HG02884 (cell line): ENCODE measurements around the gene GALK2.
"Not testable (repeated sequence)": the region's sequence is repeated elsewhere in the genome, so short reads cannot be mapped to it uniquely, and the experiment has no call there.

Source experiments
- ATAC-seq: cut with Tn5 transposase; IDR thresholded peaks from one replicate; pipeline ENCODE4 v1.9.1; 2021; ENCODE audit warnings: mild to moderate bottlenecking, moderate library complexity; ENCODE audit not compliant: unreplicated experiment

Gene GALK2

GRCh38 chr15:49163678-49164077 is 6.4 kb upstream of the GALK2 start:
- ATAC-seq, result no peak

- ATAC-seq, result no peak
Measured at GRCh38 chr15:49164865-49165264, 5.2 kb upstream of the GALK2 start.

GRCh38 chr15:49168016-49168415 is 2.0 kb upstream of the GALK2 start:
- no peak for ATAC-seq

GRCh38 chr15:49171790-49172189 is 1.7 kb downstream of the GALK2 start:
- ATAC-seq, result no peak

- ATAC-seq, result no peak
Measured at GRCh38 chr15:49174902-49175301, 4.9 kb downstream of the GALK2 start.

GRCh38 chr15:49175582-49176397 is 5.7 kb downstream of the GALK2 start:
- not testable (repeated sequence) for ATAC-seq

- no peak for ATAC-seq
Measured at GRCh38 chr15:49178497-49178896, 8.4 kb downstream of the GALK2 start.

GRCh38 chr15:49179433-49180190 is 9.6 kb downstream of the GALK2 start:
- no peak for ATAC-seq

GRCh38 chr15:49182128-49182527 is 12.1 kb downstream of the GALK2 start:
- no peak for ATAC-seq

- not testable (repeated sequence) for ATAC-seq
Measured at GRCh38 chr15:49183741-49184140, 13.7 kb downstream of the GALK2 start.

- ATAC-seq, result no peak
Measured at GRCh38 chr15:49185473-49185872, 15.4 kb downstream of the GALK2 start.

- no peak for ATAC-seq
Measured at GRCh38 chr15:49187549-49188245, 17.6 kb downstream of the GALK2 start.

- no peak for ATAC-seq
Measured at GRCh38 chr15:49188933-49189332, 18.9 kb downstream of the GALK2 start.

- ATAC-seq, result no peak
Measured at GRCh38 chr15:49189631-49190030, 19.6 kb downstream of the GALK2 start.

GRCh38 chr15:49190586-49190985 is 20.5 kb downstream of the GALK2 start:
- no peak for ATAC-seq

- no peak for ATAC-seq
Measured at GRCh38 chr15:49191892-49192291, 21.8 kb downstream of the GALK2 start.

- ATAC-seq, result no peak
Measured at GRCh38 chr15:49196856-49197255, 26.8 kb downstream of the GALK2 start.

GRCh38 chr15:49199666-49200065 is 29.6 kb downstream of the GALK2 start:
- no peak for ATAC-seq

- no peak for ATAC-seq
Measured at GRCh38 chr15:49200347-49200746, 30.3 kb downstream of the GALK2 start.

- ATAC-seq, result not testable (repeated sequence)
Measured at GRCh38 chr15:49208102-49208501, 38.1 kb downstream of the GALK2 start.

- no peak for ATAC-seq
Measured at GRCh38 chr15:49212897-49213296, 42.9 kb downstream of the GALK2 start.
